NOMO-1 treated with dmso at 0.1 percent for 144 hours (cell line): ENCODE measurements around the gene CCDC102A.
A peak's percentile ranks its signal among the peaks of the same experiment; 100 is the strongest.
"Not testable (repeated sequence)": the region's sequence is repeated elsewhere in the genome, so short reads cannot be mapped to it uniquely, and the experiment has no call there.

Source experiments
- DNase-seq: peaks from one replicate; lab custom pipeline; 2025; ENCODE audit not compliant: unreplicated experiment; lab: John Stamatoyannopoulos, UW

Gene CCDC102A

GRCh38 chr16:57566436-57566835, 30.1 kb upstream of the CCDC102A start:
- DNase-seq: no peak

DNA sequence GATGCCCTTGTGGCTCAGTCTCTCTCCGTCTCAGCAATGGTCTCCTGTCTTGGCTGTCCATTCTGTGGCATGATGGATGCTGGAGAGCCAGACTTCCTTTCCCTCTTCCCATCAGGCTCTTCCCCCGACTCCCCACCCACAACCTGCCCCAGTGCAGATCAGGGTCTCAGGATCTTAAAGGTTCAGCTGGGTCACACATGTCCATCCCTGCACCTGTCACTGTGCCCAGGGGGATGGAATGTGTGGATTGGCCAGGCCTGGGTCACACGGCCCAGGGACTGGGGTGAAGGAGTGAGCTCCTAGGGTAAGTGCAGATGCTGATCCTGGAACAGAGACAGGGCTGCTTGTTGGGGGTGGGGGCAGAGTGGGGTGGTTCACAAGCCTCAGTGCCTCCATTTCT, 29.1 kb upstream of the CCDC102A start:
- no peak for DNase-seq

DNA sequence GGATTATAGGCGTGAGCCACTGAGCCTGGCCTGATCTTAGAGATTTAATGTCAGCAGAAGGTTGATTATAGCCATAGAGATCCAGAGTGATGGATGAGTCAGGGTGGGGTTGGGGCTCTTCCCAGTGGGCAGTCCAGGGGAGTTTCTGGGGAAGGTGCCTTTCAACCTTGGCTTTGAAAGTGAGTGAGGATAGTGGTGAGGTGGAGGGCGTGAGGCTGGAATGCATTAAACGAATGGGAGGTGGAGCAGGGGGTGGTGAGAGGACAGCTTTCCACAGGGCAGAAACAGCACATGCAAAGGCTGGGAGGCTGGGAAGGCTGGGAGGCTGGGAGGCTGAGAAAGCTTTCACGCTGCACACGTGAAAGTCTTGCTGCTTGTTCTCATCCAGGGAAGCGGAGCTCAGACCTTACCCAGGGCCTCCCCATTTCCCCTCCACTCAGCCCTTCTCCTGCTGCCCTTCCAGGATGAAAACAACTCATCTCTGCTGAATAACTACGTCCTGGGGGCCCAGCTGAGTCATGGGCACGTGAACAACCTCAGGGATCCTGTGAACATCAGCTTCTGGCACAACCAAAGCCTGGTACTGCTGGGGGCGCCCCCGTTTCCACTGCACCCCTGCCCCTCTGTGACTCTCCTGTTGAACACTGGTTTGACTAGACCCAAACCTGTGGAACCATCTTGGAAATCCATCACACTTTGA, 28.4 kb upstream of the CCDC102A start:
- no peak for DNase-seq

DNA sequence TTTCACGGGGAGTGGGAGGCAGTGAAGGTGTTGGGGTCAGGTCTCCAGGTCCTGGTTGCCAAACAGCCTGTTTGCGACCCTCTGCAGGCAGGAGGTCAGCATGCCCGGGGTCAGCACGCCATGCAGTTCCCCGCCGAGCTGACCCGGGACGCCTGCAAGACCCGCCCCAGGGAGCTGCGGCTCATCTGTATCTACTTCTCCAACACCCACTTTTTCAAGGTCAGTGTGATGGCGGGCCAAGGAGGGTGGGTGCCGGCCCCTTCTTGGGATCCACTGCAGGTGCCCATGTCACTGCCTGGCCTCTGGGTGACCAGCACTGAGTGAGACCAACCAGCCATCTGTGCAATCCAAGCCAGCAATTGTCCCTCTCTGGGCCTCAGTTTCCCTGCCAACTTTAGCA, 27.4 kb upstream of the CCDC102A start:
- DNase-seq: no peak

DNA sequence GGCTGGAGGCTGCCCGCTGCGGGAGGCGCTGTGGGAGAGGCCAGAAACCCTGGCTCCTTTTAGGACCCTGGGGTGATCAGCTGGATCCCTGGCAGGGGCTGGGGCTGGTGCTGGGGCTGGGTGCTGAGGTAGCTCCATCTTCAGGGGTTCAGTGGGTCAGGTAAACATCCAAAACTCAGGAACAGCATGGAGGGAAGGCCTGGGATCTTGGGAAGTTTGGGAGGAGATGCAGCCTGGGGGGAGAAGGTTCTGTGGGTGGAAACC, 27.0 kb upstream of the CCDC102A start:
- DNase-seq: no peak

- DNase-seq: no peak
Measured at GRCh38 chr16:57562669-57563486, 26.5 kb upstream of the CCDC102A start.

GRCh38 chr16:57562066-57562465, 25.7 kb upstream of the CCDC102A start:
- DNase-seq: no peak

- DNase-seq: no peak
Measured at GRCh38 chr16:57559072-57559790, 22.9 kb upstream of the CCDC102A start.

DNA sequence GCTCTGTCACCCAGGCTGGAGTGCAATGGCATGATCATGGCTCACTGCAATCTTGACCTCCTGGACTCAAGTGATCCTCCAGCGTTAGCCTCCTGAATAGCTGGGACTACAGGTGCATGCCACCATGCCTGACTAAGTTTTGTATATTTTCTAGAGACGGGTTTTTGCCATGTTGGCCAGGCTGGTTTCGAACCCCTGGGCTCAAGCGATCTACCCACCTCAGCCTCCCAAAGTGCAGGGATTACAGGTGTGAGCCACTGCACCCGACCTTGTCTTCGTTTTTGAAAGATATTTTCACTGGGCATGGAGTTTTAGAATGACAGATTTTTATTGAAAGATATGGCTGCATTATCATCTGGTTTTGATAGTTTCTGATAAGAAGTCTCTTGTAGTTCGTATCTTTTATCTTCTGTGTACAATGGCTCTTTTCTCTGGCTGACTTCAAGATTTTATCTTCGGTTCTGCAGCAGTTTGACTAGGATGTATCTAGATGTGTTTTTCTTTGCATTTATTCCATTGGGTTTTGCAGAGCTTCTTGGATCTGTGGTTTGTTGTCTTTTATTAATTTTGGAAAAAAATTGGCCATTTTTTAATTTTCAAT, 20.7 kb upstream of the CCDC102A start:
- no peak for DNase-seq

GRCh38 chr16:57555831-57556230, 19.5 kb upstream of the CCDC102A start:
- no peak for DNase-seq

DNA sequence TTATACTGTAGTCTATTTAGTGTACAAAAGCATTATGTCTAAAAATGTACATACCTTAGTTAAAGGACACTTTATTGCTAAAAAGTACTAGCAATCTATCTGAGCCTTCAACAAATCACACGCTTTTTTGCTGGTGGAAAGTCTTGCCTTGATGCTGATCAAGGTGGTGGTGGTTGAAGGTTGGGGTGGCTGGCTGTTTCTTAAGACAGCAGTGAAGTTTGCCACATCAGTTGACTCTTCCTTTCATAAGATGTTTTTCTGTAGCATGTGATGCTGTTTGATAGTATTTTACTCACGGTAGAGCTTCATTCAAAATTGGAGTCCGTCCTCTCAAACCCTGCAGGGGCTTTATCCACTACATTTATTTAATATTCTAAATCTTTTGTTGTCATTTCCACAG, 14.7 kb upstream of the CCDC102A start:
- DNase-seq: no peak

DNA sequence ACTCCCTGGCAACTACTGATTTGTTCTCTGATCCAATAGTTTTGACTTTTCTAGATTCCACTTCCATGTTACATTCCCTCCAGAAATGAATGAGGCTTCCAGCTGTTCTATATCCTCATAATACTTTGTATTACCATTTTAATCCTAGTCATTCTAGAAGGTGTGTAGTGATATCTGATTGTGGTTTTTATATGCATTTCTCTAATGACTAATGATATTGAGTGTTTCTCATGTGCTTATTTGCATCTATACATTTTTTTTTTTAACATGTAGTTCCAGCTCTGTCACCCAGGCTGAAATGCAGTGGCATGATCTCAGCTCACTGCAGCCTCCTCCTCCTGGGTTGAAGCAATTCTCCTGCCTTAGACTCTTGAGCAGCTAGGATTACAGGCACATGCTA, 13.4 kb upstream of the CCDC102A start:
- no peak for DNase-seq

DNA sequence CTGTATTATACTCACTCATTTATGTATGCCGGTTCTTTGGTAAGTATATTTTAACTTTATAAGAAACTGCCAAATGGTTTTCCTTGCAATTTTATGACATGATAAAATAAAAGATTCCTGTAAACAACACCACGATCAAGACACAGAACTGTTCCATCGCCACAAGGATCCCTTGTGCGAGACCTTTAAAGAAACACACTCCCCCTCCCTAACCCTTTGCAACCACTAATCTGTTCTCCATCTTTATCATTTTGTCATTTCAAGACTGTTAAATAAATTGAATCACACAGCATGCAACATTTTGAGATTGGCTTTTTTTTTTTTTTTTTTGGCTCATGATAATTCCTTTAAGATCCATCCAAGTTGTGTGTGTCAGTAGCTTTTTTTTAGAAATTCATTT, 12.0 kb upstream of the CCDC102A start:
- no peak for DNase-seq

DNA sequence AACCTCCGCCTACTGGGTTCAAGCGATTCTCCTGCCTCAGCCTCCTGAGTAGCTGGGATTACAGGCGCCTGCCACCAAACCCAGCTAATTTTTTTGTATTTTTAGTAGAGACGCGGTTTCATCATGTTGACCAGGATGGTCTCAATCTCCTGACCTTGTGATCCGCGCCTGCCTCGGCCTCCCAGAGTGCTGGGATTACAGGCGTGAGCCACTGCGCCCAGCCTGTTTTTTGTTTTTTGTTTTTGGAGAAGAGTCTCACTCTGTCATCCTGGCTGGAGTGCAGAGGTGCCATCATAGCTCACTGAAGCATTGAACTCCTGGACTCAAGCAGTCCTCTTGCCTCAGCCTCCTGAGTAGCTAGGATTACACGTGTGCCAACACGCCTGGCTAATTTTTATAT, 11.2 kb upstream of the CCDC102A start:
- DNase-seq: not testable (repeated sequence)

DNA sequence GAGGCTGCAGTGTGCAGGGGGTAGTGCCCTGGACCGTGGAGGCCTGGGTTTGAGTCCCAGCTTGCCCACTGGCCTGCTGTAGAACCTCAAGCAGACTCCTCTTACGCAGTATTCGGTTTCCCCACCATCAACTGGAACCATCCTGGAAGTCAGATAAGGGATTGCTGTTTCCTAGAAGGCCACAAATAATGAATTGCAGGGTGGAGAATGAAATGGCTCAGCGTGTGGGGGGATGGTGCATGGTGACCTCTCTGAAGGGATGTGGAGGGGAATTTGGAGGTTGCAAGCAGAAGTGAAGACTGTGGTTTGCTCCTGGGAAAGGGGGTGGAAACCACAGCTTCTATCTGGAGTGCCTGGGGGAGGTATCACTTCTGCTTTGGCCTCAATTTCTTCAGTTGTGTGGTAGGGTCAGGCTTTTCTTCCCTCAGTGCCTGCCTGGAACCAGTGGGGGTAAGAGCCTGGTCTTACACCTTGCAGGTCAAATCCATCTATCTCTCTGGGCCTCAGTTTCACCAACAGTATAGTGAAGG, 7.8 kb upstream of the CCDC102A start:
- DNase-seq: peak; percentile 98

DNA sequence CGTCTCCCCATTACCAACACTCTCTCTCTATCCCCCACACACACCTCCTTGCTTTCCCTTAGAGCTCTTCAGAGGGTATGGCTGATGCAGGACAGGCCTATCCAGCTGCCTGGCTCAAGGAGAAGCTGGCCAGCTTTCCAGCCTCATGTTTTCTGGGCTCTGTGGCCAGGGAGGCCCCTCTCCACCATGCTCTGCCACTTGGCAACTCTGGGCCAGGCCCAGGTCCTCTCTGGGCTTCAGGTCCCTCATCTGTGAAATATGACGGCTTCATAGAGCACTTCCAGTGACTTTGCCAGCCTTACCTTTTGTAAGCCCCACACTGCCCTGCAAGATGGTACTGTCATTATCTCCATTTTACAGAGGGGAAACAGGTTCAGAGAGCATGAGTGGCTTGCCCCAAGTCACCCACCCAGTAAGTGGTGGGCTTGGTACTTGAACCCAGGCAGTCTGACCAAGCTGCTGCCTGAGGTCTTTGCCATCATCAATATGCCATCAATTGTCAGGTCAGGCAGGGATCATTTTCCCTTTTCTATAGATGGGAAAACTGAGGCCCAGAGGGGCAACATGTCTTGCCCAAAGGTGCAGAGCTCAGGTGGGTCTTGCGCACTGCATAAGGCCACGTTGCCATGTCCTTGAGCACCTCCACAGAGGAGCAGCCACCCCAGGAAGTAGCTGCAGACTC, 5.5 kb upstream of the CCDC102A start:
- DNase-seq: no peak

DNA sequence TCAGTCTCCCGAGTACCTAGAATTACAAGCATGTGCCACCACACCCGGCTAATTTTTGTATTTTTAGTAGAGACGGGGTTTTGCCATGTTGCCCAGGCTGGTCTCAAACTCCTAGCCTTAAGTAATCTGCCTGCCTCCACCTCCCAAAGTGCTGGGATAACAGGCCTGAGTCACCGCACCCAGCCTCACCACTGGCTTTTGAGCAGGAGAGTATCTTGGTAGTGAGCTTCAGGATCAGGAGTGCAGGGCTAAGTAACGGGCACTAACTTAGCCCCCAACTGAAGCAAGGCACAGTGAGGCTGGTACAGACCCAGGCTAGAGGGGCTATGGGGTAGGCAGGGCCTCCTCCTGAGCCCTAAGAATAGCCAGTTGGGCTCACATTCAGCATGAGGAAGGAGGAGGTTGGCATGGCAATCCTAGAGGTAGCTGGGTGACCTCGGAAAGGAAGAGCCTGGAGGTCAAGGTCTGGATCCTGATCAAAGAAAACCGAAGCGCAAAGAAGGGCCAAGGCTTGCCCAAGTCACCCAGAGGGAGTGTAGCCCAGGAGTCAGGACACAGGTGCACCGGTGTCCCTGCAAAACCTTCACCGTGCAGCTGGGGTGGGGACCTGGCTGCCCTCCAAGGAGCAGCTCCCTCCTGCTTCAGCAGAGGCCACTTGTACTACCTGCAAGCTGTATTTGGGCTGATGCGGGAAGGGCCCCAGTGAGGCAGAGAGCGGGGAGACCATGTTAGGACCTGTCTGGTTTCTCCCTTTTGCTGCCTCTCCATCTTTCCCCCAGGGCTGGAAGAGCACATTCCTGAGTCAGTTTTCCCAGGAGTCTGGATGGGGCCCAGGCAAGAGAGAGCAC, 4.8 kb upstream of the CCDC102A start:
- DNase-seq: no peak

GRCh38 chr16:57540387-57540786, 4.0 kb upstream of the CCDC102A start:
- DNase-seq: no peak

DNA sequence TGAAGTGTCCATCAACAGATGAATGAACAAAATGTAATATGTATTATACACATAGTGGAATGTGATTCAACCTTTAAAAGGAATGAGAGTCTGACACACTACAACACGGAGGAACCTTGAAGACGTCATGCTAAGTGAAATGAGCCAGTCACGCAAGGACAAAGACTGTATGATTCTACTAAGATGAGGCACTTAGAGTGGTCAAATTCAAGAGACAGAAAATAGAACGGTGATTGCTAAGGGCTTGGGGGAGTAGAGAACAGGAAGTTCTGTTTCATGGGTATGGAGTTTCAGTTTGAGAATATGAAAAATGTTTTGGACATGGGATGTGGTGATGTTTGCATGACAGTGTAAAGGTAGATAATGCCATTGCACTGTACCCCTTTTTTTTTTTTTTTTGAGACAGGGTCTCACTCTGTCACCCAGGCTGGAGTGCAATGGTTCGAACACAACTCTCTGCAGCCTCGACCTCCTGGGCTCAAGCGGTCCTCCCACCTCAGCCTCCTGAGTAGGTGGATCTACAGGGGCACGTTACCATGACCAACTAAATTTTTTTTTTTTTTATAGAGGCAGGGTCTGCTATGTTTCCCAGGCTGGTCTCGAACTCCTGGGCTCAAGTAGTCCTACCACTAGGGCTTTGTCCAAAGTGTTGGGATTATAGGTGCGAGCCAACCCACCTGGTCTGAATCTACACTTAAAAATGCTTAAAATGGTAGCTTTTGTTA, 2.9 kb upstream of the CCDC102A start:
- DNase-seq: peak; percentile 56
